ENCODE results near the gene SULT1A1.
"Not testable (repeated sequence)": the region's sequence is repeated elsewhere in the genome, so short reads cannot be mapped to it uniquely, and the experiment has no call there.

The SULT1A1 gene

DNA sequence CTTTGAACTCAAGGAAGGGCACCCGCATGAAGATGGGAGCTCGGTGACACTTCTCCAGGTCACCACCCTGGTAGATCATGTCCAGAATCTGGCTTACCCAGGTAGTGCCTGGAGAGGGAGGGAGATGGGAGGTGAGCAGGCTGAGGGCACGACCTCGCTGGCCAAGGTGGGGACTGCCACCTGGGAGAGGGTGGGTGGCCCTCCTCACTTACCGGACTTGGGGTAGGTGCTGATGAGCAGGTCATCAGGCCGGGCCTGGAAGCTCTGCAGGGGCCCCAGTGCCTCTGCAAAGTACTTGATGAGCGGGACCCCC, 1.4 kb downstream of the SULT1A1 start:
- not testable (repeated sequence) for H3K4me1 ChIP-seq (ENCODE audit: control insufficient read depth, insufficient read depth, low read length); H3K27ac ChIP-seq (ENCODE audit: insufficient read depth, low read depth, low read length, poor library complexity, severe bottlenecking); H3K27me3 ChIP-seq (ENCODE audit: control insufficient read depth, insufficient read depth, low read length, poor library complexity, severe bottlenecking); H3K4me3 ChIP-seq (ENCODE audit: insufficient read depth, low read depth, low read length); H3K9me3 ChIP-seq (ENCODE audit: control insufficient read depth, low read length); H3K36me3 ChIP-seq (ENCODE audit: control insufficient read depth, insufficient read depth, low read length)
- WGBS, 2 experiments: 91 to 93% methylated on average over 4 of the region's 7 CpGs

DNA sequence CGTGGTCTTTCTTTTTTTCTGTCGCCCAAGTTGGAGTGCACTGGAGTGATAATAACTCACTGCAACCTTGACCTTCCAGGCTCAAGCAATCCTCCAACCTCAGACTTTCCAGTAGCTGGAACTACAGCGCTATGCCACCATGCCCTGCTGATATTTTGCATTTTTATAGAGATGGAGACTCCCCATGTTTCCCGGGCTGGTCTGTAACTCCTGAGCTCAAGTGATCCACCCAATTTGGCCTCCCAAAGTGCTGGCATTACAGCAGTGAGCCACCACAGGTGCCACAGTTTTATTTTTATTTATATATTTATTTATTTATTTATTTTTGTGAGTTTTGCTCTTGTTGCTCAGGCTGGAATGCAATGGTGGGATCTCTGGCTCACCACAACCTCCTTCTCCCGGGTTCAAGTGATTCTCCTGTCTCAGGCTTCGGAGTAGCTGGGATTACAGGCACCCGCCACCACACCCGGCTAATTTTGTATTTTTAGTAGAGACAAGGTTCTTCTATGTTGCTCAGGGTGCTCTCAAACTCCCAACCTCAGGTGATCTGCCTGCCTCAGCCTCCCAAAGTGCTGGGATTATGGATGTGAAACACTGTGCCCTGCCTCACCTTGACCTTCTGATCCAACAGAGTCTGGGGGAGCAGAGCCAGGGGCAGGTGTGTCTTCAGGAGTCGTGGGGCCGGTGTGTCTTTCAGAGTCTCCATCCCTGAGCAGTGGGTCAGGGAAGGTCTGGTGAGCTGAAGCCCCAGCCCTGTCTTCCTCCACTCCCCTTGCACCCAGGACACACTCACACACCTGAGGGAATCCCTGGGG, 2.0 kb downstream of the SULT1A1 start:
- WGBS, 2 experiments: 91 to 92% methylated on average over 8 of the region's 10 CpGs
- not testable (repeated sequence) for H3K27me3 ChIP-seq (ENCODE audit: control insufficient read depth, insufficient read depth, low read length, poor library complexity, severe bottlenecking); H3K9me3 ChIP-seq (ENCODE audit: control insufficient read depth, low read length); H3K4me3 ChIP-seq (ENCODE audit: insufficient read depth, low read depth, low read length); H3K4me1 ChIP-seq (ENCODE audit: control insufficient read depth, insufficient read depth, low read length); H3K36me3 ChIP-seq (ENCODE audit: control insufficient read depth, insufficient read depth, low read length); H3K27ac ChIP-seq (ENCODE audit: insufficient read depth, low read depth, low read length, poor library complexity, severe bottlenecking)

DNA sequence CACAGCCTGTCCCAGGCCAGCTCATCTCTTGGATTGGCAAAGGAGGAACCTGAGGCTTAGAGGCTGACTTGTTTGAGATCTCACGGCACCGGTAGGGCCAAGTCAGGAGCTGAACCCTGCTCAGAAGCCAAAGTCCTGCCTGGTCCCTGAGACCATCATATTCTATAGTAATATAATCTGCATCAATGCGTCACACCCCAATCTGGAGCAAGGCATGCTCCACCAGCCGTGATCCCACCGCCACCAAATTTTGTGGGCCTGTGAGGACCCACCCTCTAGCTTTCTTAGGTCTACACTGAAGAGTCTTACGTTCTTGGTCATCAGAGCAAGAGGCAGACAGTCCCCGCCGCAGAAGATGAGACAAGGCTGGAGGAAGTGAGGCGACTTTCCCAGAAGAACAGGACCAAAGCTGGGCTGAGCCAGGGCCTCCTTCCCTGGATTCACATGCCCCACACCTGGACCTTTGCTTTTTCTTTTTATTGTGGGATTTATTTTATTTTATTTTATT, 2.7 kb downstream of the SULT1A1 start:
- H3K27me3 ChIP-seq (ENCODE audit: control insufficient read depth, insufficient read depth, low read length, poor library complexity, severe bottlenecking): no peaks in the 10 kb centered on the region
- H3K4me1 ChIP-seq (ENCODE audit: control insufficient read depth, insufficient read depth, low read length): no peaks in the 10 kb centered on the region
- 94 to 95% methylated on average over 9 of the region's 9 CpGs for WGBS, 2 experiments
- H3K36me3 ChIP-seq (ENCODE audit: control insufficient read depth, insufficient read depth, low read length): no peaks in the 10 kb centered on the region
- H3K9me3 ChIP-seq (ENCODE audit: control insufficient read depth, low read length): no peaks in the 10 kb centered on the region
- H3K27ac ChIP-seq (ENCODE audit: insufficient read depth, low read depth, low read length, poor library complexity, severe bottlenecking): no peak overlapping the region
- no peak overlapping the region for H3K4me3 ChIP-seq (ENCODE audit: insufficient read depth, low read depth, low read length)

DNA sequence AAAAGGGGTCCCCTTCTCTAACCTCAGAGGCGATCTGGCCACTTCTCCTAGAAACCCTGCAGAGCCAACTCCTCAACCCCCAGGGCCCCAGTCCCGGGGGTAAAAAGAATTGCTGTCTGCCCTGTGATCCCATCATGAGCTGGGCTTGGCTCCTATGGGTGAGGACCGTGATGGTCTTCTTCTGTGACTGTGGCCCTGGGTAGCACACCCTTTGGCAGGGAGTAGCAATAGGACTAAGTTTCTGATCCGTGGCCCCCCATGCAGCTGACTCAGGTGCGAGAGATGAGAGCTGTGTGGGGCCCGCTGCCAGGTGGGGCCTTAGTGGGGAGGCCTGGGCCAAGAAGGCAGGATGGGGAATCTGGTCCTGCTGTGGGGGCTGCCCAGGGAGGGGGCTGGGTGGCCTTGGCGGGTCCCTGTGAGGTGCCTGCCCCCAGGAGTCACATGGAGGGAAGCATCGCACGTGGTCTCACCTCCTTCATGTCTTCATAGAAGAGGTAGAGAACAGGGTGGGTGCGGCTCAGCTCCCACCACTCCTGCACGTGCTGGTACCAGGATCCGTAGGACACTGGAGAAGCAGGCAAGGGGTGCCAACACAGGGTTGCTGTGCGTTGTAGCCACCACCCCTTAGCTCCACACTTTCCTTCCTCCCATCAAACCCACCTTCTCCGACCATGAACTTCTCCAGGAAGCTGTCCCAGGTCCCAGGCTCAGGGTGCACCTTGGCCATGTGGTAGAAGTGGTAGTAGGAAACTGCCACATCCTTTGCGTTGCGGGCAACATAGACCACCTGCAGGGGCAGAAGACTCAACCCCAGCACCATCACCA, 3.3 kb downstream of the SULT1A1 start:
- Histone ChIP-seq H3K4me3 (ENCODE audit: insufficient read depth, low read depth, low read length) (no peak overlapping the region), H3K4me1 (ENCODE audit: control insufficient read depth, insufficient read depth, low read length) (no peaks in the 10 kb centered on the region), H3K27me3 (ENCODE audit: control insufficient read depth, insufficient read depth, low read length, poor library complexity, severe bottlenecking) (no peaks in the 10 kb centered on the region), H3K36me3 (ENCODE audit: control insufficient read depth, insufficient read depth, low read length) (no peaks in the 10 kb centered on the region), H3K27ac (ENCODE audit: insufficient read depth, low read depth, low read length, poor library complexity, severe bottlenecking) (no peak overlapping the region), H3K9me3 (ENCODE audit: control insufficient read depth, low read length) (no peaks in the 10 kb centered on the region)
- WGBS, 2 experiments: 87 to 90% methylated on average over 16 of the region's 16 CpGs

DNA sequence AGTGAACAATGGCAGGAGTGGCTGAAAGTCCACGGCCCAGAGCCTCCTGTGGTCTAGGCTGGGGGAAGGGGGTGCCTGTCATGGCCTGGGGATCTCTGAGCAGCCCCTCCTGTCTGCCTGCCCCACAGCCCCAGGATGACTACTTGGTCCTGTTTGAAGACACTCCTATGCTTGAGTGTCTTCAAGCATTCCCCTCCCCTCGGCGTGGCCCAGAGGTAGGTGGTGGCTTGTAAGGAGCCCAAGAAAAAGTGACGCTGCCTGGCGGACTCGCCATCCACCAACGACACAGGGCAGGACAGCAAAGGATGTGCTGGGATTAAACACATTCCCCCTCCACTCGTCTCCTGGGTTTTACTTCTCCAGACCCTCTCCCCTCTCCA, 5.7 kb downstream of the SULT1A1 start:
- no peak overlapping the region for H3K4me3 ChIP-seq (ENCODE audit: insufficient read depth, low read depth, low read length)
- H3K27ac ChIP-seq (ENCODE audit: insufficient read depth, low read depth, low read length, poor library complexity, severe bottlenecking): no peak overlapping the region
- H3K4me1 ChIP-seq (ENCODE audit: control insufficient read depth, insufficient read depth, low read length): no peaks in the 10 kb centered on the region
- 80 to 81% methylated on average over 8 of the region's 8 CpGs for WGBS, 2 experiments
- no peaks in the 10 kb centered on the region for H3K27me3 ChIP-seq (ENCODE audit: control insufficient read depth, insufficient read depth, low read length, poor library complexity, severe bottlenecking)
- H3K9me3 ChIP-seq (ENCODE audit: control insufficient read depth, low read length): no peaks in the 10 kb centered on the region
- H3K36me3 ChIP-seq (ENCODE audit: control insufficient read depth, insufficient read depth, low read length): no peaks in the 10 kb centered on the region

DNA sequence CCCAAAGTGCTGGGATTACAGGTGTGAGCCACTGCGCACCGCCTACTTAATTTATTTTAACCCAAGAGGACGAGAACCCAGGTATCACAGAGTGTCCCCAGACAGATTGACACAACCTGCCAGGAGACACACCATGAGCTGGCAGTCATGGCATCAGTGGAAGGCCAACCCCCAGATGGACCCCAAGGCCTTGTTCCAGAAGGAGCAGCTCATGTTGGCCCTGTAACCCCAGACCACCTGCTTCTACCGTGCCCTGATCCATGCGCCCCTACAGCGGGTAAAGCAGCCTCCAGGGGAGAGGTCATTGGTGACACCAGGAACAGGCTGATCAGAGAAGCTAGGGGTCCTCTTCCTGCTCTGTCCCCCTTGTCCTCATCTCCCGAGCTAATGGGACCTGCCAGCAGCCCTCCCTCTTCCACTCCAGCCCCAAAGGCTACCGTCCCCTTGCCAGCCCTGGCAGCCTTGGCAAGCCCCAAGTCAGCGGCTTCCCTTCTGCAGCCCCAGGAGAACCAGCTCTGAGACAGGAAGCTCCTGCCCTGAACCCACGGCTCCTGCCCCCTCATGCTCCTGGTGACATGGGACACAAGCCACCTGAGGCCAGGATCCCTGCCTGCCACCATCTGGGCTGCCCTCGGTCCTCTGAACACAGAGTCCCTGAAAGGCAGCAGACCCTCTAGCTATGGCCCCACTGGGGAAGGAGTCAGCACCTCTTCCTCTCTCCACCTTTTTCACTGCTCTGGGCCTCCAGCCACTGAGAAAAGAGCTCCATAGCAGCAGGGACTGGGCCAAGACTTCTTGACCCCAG, 6.3 kb downstream of the SULT1A1 start:
- H3K4me3 ChIP-seq (ENCODE audit: insufficient read depth, low read depth, low read length): no peak overlapping the region
- no peaks in the 10 kb centered on the region for H3K9me3 ChIP-seq (ENCODE audit: control insufficient read depth, low read length)
- H3K4me1 ChIP-seq (ENCODE audit: control insufficient read depth, insufficient read depth, low read length): no peaks in the 10 kb centered on the region
- no peaks in the 10 kb centered on the region for H3K36me3 ChIP-seq (ENCODE audit: control insufficient read depth, insufficient read depth, low read length)
- no peak overlapping the region for H3K27ac ChIP-seq (ENCODE audit: insufficient read depth, low read depth, low read length, poor library complexity, severe bottlenecking)
- H3K27me3 ChIP-seq (ENCODE audit: control insufficient read depth, insufficient read depth, low read length, poor library complexity, severe bottlenecking): no peaks in the 10 kb centered on the region
- WGBS, 2 experiments: 91 to 94% methylated on average over 11 of the region's 11 CpGs

DNA sequence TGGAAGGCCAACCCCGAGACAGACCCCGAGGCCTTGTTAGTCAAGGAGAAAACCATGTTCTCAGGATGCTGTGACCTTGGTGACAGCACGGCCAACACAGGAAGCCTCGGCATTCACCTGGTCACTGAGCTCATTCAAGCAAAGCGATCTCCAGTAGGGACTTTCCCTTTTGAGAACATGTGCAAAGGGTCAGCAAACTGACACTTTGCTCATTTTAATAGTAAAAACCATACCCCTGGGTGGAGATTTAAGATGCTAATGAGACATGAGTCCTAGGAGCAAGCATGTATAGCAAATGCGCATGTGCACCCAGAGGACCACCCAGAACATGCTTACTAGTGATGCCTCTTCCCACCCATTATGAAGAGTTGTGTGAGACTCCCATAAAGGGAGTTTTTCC, 7.3 kb downstream of the SULT1A1 start:
- no peak overlapping the region for H3K4me3 ChIP-seq (ENCODE audit: insufficient read depth, low read depth, low read length)
- H3K27me3 ChIP-seq (ENCODE audit: control insufficient read depth, insufficient read depth, low read length, poor library complexity, severe bottlenecking): no peaks in the 10 kb centered on the region
- no peaks in the 10 kb centered on the region for H3K36me3 ChIP-seq (ENCODE audit: control insufficient read depth, insufficient read depth, low read length)
- H3K4me1 ChIP-seq (ENCODE audit: control insufficient read depth, insufficient read depth, low read length): peaks cover 3% of the 10 kb centered on the region
- H3K27ac ChIP-seq (ENCODE audit: insufficient read depth, low read depth, low read length, poor library complexity, severe bottlenecking): no peak overlapping the region
- WGBS, 2 experiments: 70 to 89% methylated on average over 4 to 5 of the region's 6 CpGs
- no peaks in the 10 kb centered on the region for H3K9me3 ChIP-seq (ENCODE audit: control insufficient read depth, low read length)

DNA sequence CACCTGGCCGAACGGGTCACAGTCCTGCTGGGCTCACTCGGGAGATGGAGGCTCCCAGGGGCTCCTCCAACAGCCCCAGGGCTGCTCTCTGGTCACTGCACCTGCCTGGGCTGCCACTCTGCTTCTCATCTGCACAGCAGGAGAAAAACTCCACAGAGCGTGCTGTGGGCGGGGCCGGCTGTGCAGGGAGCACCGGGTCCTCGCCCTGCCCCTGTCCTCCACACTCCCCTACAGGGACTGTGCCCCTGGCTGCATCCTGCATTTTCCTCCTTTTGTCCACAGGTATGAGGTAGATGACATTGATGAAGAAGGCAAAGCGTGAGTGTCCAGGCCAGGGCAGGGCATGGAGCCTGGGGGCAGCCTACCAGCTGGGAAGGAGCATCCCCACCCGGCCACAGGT, 7.8 kb downstream of the SULT1A1 start:
- H3K9me3 ChIP-seq (ENCODE audit: control insufficient read depth, low read length); H3K4me1 ChIP-seq (ENCODE audit: control insufficient read depth, insufficient read depth, low read length); H3K36me3 ChIP-seq (ENCODE audit: control insufficient read depth, insufficient read depth, low read length); H3K27ac ChIP-seq (ENCODE audit: insufficient read depth, low read depth, low read length, poor library complexity, severe bottlenecking); H3K4me3 ChIP-seq (ENCODE audit: insufficient read depth, low read depth, low read length); H3K27me3 ChIP-seq (ENCODE audit: control insufficient read depth, insufficient read depth, low read length, poor library complexity, severe bottlenecking): not testable (repeated sequence)
- 76 to 83% methylated on average over 3 to 5 of the region's 10 CpGs for WGBS, 2 experiments

DNA sequence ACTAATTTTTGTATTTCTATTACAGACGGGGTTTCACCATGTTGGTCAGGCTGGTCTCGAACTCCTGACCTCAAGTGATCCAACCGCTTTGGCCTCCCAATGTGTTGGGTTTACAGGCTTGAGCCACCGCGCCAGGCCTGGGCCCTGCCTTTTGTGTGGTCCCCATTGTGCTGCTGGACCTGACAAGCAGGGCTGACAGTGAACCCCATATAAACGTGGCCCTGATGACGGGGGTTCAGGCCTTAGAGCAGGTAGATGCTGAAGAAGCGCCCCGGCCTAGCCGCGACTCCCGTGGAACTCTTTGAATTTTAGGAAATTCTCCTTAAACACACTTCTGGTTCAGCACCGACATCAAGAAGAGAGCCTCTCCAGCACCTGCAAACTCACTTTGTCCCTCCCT, 8.3 kb downstream of the SULT1A1 start:
- H3K9me3 ChIP-seq (ENCODE audit: control insufficient read depth, low read length); H3K27me3 ChIP-seq (ENCODE audit: control insufficient read depth, insufficient read depth, low read length, poor library complexity, severe bottlenecking); H3K4me3 ChIP-seq (ENCODE audit: insufficient read depth, low read depth, low read length); H3K36me3 ChIP-seq (ENCODE audit: control insufficient read depth, insufficient read depth, low read length); H3K27ac ChIP-seq (ENCODE audit: insufficient read depth, low read depth, low read length, poor library complexity, severe bottlenecking): not testable (repeated sequence)
- WGBS, 2 experiments: 95 to 97% methylated on average over 11 of the region's 13 CpGs
- H3K4me1 ChIP-seq (ENCODE audit: control insufficient read depth, insufficient read depth, low read length): peaks cover 12% of the 10 kb centered on the region

DNA sequence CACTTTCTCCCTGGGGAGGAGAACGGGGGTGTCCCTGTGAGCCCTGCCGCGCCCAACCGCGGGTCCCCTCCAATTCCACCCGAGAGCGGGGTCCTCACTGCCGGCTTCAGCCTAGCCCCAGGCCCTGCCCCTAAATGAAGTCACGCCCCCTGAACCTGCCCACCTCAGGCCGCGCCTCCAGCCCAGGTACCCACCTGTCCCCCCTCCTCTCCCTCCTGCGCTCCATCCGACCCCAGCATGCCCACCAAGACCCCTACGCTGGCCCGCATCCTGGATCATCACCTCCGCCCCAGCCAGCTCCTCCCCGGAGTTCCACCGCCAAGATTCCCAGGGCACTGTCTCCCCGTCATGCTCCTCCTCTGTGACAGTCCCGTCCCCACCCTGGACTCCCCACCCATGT, 8.9 kb downstream of the SULT1A1 start:
- 89% methylated on average over 11 to 13 of the region's 20 CpGs for WGBS, 2 experiments
- not testable (repeated sequence) for H3K4me3 ChIP-seq (ENCODE audit: insufficient read depth, low read depth, low read length); H3K27me3 ChIP-seq (ENCODE audit: control insufficient read depth, insufficient read depth, low read length, poor library complexity, severe bottlenecking)

More for the DNA sequence above, 8.9 kb downstream of the SULT1A1 start:
- not testable (repeated sequence) for H3K36me3 ChIP-seq (ENCODE audit: control insufficient read depth, insufficient read depth, low read length); H3K9me3 ChIP-seq (ENCODE audit: control insufficient read depth, low read length); H3K27ac ChIP-seq (ENCODE audit: insufficient read depth, low read depth, low read length, poor library complexity, severe bottlenecking)
- H3K4me1 ChIP-seq (ENCODE audit: control insufficient read depth, insufficient read depth, low read length): peaks cover 12% of the 10 kb centered on the region

Data from ectodermal cell (in vitro differentiated cells).